HCT116 (cell line): ENCODE measurements around the gene FSIP1.

Experiments used
- CEBPB ChIP-seq: IDR thresholded peaks from 2 replicates; pipeline ENCODE4 v1.6.1; 2012; ENCODE audit warnings: low read depth
- EGR1 ChIP-seq: IDR thresholded peaks from 2 replicates; pipeline ENCODE4 v1.6.1; 2012; ENCODE audit warnings: low read depth
- EZH2 ChIP-seq: fragments of 200-600 bp; sonication (generic); IDR thresholded peaks from 2 replicates; pipeline ENCODE4 v1.6.1; 2017; ENCODE audit warnings: antibody characterized with exemption, mixed run types
- POLR2A ChIP-seq: IDR thresholded peaks from 2 replicates; pipeline ENCODE4 v1.7.0; 2011; ENCODE audit warnings: borderline replicate concordance; ENCODE audit not compliant: insufficient read depth, insufficient read length; ENCODE audit errors: extremely low read depth
- POLR2AphosphoS5 ChIP-seq: IDR thresholded peaks from 2 replicates; pipeline ENCODE4 v1.6.1; 2011; ENCODE audit warnings: mild to moderate bottlenecking, low read depth, low read length, moderate library complexity
- RAD21 ChIP-seq: IDR thresholded peaks from 2 replicates; pipeline ENCODE4 v1.6.1; 2012; ENCODE audit warnings: low read depth, mild to moderate bottlenecking
- TCF7L2 ChIP-seq: IDR thresholded peaks from 2 replicates; pipeline ENCODE4 v1.7.0; 2011; ENCODE audit warnings: borderline replicate concordance, inconsistent platforms; ENCODE audit not compliant: insufficient read depth, insufficient read length; ENCODE audit errors: extremely low read depth
- ZNF274 ChIP-seq: fragments of 200-500 bp; sonication (Bioruptor generic); IDR thresholded peaks from 2 replicates; pipeline ENCODE4 v1.6.1; 2014; ENCODE audit warnings: mild to moderate bottlenecking, low read depth, low read length, inconsistent platforms
- TF ChIP-seq, protein P1 (sequence below): IDR thresholded peaks from 2 replicates; pipeline ENCODE4 v1.6.1; 2012
- TF ChIP-seq, protein P2 (sequence below), 3 experiments: fragments of 200-600 bp in 1 of 3; sonication (generic) in 1 of 3; IDR thresholded peaks in 2 of 3; conservative IDR thresholded peaks in 1 of 3; 2 replicates each; pipeline ENCODE4 v1.5.1; 2012 to 2017; ENCODE audit warnings: low read depth in 2 of 3, low read length in 2 of 3, antibody characterized with exemption in 1 of 3, borderline replicate concordance in 1 of 3, control low read depth in 1 of 3, mild to moderate bottlenecking in 1 of 3, mixed read lengths in 1 of 3, mixed run types in 1 of 3, moderate library complexity in 1 of 3; ENCODE audit not compliant: insufficient read depth in 1 of 3
- TF ChIP-seq, protein P3 (sequence below): IDR thresholded peaks from 2 replicates; pipeline ENCODE4 v1.6.1; 2012; ENCODE audit warnings: low read depth

DNA sequence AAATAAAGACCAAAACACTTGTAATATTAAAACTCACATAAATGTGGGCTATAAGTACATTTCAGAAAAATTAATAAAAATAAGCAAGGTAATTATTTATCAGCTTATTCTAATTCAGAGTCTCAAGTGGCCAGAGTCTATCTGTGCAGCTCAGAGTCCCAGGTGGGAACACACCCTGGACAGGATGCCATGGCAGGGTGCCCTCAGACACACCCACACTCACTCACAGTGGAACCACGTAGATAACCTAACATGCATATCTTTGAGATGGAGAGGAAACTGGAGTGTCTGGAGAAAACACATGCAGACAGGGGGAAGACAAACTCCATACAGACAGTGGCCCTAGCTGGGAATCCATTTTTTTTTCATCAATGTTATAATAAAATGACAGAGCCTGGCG lies 37.2 kb downstream of the FSIP1 start:
- TF ChIP-seq, protein P1, sequence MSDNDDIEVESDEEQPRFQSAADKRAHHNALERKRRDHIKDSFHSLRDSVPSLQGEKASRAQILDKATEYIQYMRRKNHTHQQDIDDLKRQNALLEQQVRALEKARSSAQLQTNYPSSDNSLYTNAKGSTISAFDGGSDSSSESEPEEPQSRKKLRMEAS: no peak
- TF ChIP-seq, protein P2, sequence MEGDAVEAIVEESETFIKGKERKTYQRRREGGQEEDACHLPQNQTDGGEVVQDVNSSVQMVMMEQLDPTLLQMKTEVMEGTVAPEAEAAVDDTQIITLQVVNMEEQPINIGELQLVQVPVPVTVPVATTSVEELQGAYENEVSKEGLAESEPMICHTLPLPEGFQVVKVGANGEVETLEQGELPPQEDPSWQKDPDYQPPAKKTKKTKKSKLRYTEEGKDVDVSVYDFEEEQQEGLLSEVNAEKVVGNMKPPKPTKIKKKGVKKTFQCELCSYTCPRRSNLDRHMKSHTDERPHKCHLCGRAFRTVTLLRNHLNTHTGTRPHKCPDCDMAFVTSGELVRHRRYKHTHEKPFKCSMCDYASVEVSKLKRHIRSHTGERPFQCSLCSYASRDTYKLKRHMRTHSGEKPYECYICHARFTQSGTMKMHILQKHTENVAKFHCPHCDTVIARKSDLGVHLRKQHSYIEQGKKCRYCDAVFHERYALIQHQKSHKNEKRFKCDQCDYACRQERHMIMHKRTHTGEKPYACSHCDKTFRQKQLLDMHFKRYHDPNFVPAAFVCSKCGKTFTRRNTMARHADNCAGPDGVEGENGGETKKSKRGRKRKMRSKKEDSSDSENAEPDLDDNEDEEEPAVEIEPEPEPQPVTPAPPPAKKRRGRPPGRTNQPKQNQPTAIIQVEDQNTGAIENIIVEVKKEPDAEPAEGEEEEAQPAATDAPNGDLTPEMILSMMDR (IDR thresholded peaks at IDR 0.05 in 2 of 3, conservative IDR thresholded peaks at IDR 0.05 in 1 of 3; ENCODE audit: borderline replicate concordance in 1 of 3, insufficient read depth in 1 of 3, low read depth in 2 of 3, low read length in 2 of 3): no peak
- TF ChIP-seq ZNF274: no peak
- no peak for TF ChIP-seq EZH2
- no peak for TF ChIP-seq POLR2A
- TF ChIP-seq TCF7L2: no peak
- TF ChIP-seq POLR2AphosphoS5: no peak
- TF ChIP-seq CEBPB: no peak
- TF ChIP-seq RAD21: no peak
- no peak for TF ChIP-seq EGR1
- TF ChIP-seq, protein P3, sequence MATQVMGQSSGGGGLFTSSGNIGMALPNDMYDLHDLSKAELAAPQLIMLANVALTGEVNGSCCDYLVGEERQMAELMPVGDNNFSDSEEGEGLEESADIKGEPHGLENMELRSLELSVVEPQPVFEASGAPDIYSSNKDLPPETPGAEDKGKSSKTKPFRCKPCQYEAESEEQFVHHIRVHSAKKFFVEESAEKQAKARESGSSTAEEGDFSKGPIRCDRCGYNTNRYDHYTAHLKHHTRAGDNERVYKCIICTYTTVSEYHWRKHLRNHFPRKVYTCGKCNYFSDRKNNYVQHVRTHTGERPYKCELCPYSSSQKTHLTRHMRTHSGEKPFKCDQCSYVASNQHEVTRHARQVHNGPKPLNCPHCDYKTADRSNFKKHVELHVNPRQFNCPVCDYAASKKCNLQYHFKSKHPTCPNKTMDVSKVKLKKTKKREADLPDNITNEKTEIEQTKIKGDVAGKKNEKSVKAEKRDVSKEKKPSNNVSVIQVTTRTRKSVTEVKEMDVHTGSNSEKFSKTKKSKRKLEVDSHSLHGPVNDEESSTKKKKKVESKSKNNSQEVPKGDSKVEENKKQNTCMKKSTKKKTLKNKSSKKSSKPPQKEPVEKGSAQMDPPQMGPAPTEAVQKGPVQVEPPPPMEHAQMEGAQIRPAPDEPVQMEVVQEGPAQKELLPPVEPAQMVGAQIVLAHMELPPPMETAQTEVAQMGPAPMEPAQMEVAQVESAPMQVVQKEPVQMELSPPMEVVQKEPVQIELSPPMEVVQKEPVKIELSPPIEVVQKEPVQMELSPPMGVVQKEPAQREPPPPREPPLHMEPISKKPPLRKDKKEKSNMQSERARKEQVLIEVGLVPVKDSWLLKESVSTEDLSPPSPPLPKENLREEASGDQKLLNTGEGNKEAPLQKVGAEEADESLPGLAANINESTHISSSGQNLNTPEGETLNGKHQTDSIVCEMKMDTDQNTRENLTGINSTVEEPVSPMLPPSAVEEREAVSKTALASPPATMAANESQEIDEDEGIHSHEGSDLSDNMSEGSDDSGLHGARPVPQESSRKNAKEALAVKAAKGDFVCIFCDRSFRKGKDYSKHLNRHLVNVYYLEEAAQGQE: no peak
